Measurements from ENCODE around the gene DLG4.

The DLG4 gene

GRCh38 chr17:7218758-7219157 is 878 bp downstream of the DLG4 start:
- DNase-seq (ENCODE audit: low read depth), result no peak
- no peak overlapping the region for H3K4me3 ChIP-seq (ENCODE audit: low read depth, low read length)
- TF ChIP-seq CTCF (IDR thresholded peaks at IDR 0.05; ENCODE audit: low read depth, low read length, missing control alignments), result no peak
- in situ Hi-C loops (cut with HindIII; ENCODE audit: low sequenced_read_pairs), result no loop called here

- in situ Hi-C loops (cut with HindIII; ENCODE audit: low sequenced_read_pairs), result no loop called here
- H3K4me3 ChIP-seq (ENCODE audit: low read depth, low read length), result peak overlapping the region; percentile 53
Observed at GRCh38 chr17:7218166-7218565, 1.5 kb downstream of the DLG4 start.

GRCh38 chr17:7217113-7217987 is 2.3 kb downstream of the DLG4 start:
- no peak for TF ChIP-seq CTCF (IDR thresholded peaks at IDR 0.05; ENCODE audit: low read depth, low read length, missing control alignments)
- H3K4me3 ChIP-seq (ENCODE audit: low read depth, low read length), result peak overlapping the region; percentile 53
- no peak for DNase-seq (ENCODE audit: low read depth)
- in situ Hi-C loops (cut with HindIII; ENCODE audit: low sequenced_read_pairs), result no loop called here

More at GRCh38 chr17:7218166-7218565, 1.5 kb downstream of the DLG4 start:
- DNase-seq (ENCODE audit: low read depth), result no peak
- no peak for TF ChIP-seq CTCF (IDR thresholded peaks at IDR 0.05; ENCODE audit: low read depth, low read length, missing control alignments)

GRCh38 chr17:7216242-7217112 is 3.2 kb downstream of the DLG4 start:
- in situ Hi-C loops (cut with HindIII; ENCODE audit: low sequenced_read_pairs), result no loop called here
- peak overlapping the region; percentile 53 for H3K4me3 ChIP-seq (ENCODE audit: low read depth, low read length)

GRCh38 chr17:7215652-7216180 is 3.9 kb downstream of the DLG4 start:
- TF ChIP-seq CTCF (IDR thresholded peaks at IDR 0.05; ENCODE audit: low read depth, low read length, missing control alignments), result no peak
- in situ Hi-C loops (cut with HindIII; ENCODE audit: low sequenced_read_pairs), result no loop called here
- peak overlapping the region; percentile 53 for H3K4me3 ChIP-seq (ENCODE audit: low read depth, low read length)
- DNase-seq (ENCODE audit: low read depth), result no peak

More at GRCh38 chr17:7216242-7217112, 3.2 kb downstream of the DLG4 start:
- DNase-seq (ENCODE audit: low read depth), result no peak
- TF ChIP-seq CTCF (IDR thresholded peaks at IDR 0.05; ENCODE audit: low read depth, low read length, missing control alignments), result no peak

GRCh38 chr17:7215136-7215638 is 4.4 kb downstream of the DLG4 start:
- in situ Hi-C loops (cut with HindIII; ENCODE audit: low sequenced_read_pairs), result no loop called here
- no peak for DNase-seq (ENCODE audit: low read depth)
- TF ChIP-seq CTCF (IDR thresholded peaks at IDR 0.05; ENCODE audit: low read depth, low read length, missing control alignments), result no peak
- H3K4me3 ChIP-seq (ENCODE audit: low read depth, low read length), result peak overlapping the region; percentile 53
